NCI-H524 treated with DMSO at 0.1 percent for 48 hours (cell line): Measurements from ENCODE around the gene LCN6.
"Not testable (repeated sequence)": the region's sequence is repeated elsewhere in the genome, so short reads cannot be mapped to it uniquely, and the experiment has no call there.

Experiments
- DNase-seq: peaks from one replicate; lab custom pipeline; 2025; lab: John Stamatoyannopoulos, UW

LCN6 gene

DNA sequence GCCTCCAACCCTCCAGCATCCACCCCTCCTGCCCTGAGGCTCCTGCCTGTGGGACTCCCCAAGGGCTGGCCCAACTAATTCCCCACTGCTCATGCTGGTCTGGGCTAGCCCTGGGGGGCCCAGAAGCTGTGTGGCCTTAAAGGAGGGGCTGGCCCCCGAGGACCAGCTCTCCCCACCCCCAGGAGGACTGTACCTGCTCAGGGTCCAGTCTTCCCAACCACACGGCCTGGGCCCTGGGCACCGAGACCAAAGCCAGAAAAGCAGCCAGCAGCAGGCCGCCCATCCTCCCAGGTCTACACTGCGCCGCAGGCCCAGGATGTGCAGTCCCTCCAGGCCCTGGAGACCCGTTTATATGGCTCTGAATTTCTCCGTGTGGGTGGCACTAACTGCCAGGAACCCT, at the start of gene LCN6:
Gene LCN6, minus strand, starts transcription at position 325 of the 400 bp plus-strand sequence. Its CDS starts 42 bp downstream, at position 283.
- DNase-seq = no peak

GRCh38 chr9:136796775-136797347, 48.5 kb upstream of the LCN6 start:
- DNase-seq = not testable (repeated sequence)

DNA sequence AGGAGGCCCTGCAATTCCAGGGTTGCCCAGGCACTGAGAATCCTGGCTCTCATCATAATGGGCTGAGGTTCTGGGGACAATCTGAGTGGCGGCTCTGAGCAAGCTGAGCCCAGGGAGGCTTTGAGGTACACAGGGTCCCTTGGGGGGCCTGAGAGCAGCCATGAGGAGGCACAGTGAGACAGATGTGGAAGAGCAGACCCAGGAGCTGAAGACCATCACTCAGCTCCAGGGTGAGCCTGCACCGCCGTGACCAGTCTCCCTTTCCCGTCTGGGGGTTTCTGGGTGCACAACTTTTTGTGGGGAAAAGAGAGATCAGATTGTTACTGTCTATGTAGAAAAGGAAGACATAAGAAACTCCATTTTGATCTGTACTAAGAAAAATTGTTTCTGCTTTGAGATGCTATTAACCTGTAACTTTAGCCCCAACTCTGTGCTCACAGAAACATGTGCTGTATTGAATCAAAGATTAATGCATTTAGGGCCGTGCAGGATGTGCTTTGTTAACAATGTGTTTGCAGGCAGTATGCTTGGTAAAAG, 48.0 kb upstream of the LCN6 start, which contains the start of gene CCDC183:
Gene CCDC183, plus strand, starts transcription at position 101 of the 537 bp plus-strand sequence. Its CDS starts 60 bp downstream, at position 161.
- DNase-seq = no peak

- no peak for DNase-seq
Measured at GRCh38 chr9:136795000-136795348, 46.6 kb upstream of the LCN6 start.

GRCh38 chr9:136794281-136794999, 46.1 kb upstream of the LCN6 start:
- DNase-seq = no peak

DNA sequence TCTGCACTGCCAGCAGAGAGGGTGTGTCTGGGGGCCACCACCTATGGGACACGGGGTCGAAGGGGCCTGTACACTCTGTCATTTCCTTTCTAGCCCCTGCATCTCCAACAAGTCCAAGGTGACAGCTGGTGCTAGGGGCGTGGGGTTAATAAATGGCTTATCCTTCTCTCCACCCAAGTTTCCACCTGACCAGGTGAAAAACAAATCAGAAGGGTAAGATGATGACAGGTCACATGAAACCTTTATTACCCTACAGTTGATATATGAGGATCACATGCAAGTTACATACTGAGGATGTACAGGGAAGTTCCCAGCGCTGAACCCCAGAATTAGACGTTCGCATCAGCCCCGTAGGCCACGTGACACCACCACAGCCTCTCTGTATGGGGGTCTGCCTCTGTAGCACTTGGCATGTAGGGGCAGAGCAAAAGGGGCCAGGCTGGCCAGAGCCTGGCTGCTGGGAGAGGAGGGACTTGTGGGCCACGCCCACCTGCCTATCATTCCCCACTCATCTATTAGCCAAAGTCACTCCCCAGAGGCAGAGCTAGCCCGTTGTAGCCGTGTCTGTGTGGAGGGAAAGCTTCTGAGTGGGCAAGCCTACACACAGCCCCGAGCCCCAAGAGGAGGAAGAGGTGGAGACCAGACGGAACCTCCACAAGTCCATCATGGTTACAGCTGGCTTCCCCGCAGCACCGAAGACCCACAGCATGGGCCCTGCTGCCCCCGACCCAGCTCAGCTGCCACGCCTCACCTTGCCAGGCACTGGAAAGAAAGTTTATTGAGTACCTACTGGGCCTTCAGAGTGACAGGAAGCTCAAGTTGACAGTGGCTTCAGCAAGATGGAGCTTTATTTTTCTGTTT, 45.0 kb upstream of the LCN6 start:
- no peak for DNase-seq

DNA sequence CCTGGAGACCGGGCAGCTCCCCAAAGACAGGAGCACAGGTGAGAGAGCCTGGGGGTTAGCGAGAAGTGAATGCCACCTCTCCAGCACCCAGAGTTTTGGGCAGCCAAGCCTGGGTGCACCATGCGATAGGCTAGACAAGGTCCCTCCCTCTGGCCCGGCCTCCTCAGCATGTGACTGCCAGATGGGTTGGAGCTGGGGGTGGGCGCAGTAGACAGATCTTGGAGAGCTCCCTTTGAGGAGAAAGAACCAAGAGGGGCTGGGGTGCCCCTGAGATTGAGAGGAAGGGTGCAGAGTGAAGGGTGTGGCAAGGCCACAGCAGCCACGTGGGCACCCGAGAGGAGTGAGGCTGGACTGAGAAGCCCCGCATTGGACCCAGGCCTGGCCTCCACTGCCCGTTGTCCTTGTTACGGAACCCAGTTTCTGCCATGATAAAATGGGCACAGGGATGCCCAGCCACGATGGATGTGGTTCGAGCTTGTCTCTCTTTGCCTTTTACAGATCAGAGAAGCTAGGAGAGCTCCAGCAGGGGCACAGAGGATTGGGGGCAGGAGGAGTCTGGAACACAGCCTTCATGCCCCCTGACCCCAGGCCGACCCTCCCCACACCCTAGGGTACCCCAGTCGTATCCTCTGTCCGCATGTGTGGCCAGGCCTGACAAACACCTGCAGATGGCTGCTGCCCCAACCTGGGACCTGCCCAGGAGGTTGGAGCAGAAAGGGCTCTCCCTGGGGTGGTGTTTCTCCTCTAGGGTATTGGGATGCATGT, 44.2 kb upstream of the LCN6 start:
- no peak for DNase-seq

DNA sequence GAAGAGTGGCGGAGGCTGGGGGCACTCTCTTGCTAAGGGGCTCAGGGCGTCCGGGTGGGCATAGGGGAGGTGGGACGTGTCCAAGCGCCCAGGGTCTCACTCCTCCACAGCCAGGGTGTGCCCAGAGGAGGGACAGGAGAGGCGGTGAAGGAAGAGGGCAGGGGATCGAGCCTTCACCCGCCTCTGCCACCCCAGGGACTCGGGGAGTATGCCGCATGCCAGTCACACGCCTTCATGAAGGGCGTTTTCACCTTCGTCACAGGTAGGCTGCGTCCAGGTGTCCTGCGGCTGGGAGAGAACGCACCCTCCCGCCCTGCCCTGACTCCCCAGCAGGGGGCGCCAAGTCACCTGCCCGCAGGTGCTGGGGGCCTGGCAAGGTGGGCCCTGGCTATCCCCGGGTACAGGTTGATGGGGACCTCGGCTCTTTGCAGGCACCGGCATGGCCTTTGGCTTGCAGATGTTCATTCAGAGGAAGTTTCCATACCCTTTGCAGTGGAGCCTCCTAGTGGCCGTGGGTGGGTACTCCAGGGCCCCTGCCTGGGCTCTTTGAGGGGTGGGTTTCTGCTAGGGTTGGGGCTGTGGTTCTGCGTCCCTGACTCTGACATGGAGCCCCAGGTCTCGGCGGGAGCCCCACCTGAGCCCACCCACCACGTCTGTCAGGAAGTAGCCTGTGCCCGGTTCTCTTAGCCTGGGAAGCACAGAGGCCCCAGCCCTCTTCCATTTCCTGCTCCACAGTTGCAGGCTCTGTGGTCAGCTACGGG, 43.4 kb upstream of the LCN6 start:
- no peak for DNase-seq

GRCh38 chr9:136790640-136791515, 42.6 kb upstream of the LCN6 start, which contains the start of gene TMEM141:
TSS of gene TMEM141 (plus strand) at chr9:136791344. CDS start at chr9:136791371, 27 bp downstream.
- DNase-seq = peak; percentile 97

- DNase-seq = peak; percentile 46
Measured at GRCh38 chr9:136789523-136789937, 41.2 kb upstream of the LCN6 start.

- DNase-seq = not testable (repeated sequence)
Measured at GRCh38 chr9:136788644-136789522, 40.6 kb upstream of the LCN6 start.

- DNase-seq = peak; percentile 35
Measured at GRCh38 chr9:136787690-136788400, 39.5 kb upstream of the LCN6 start.

- DNase-seq = not testable (repeated sequence)
Measured at GRCh38 chr9:136786983-136787382, 38.7 kb upstream of the LCN6 start.

DNA sequence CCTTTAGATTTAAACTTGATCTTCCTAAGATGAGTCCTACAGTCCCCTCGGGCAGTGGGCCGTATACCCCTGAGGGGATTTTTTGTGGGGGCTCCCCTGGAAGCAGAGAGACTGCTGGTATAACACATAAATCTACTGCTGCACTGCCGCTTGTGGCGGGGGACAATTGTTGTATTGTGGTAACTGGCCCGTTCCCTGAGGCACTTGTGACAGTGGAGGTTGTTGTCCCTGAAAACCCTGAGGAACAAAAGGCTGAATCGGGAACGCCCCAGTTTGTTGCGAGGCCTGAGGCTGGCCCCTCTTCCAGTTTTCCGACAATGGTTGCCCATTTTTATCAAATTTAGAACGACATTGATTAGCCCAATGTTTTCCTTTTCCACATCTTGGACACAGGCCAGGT, 38.1 kb upstream of the LCN6 start:
- no peak for DNase-seq

DNA sequence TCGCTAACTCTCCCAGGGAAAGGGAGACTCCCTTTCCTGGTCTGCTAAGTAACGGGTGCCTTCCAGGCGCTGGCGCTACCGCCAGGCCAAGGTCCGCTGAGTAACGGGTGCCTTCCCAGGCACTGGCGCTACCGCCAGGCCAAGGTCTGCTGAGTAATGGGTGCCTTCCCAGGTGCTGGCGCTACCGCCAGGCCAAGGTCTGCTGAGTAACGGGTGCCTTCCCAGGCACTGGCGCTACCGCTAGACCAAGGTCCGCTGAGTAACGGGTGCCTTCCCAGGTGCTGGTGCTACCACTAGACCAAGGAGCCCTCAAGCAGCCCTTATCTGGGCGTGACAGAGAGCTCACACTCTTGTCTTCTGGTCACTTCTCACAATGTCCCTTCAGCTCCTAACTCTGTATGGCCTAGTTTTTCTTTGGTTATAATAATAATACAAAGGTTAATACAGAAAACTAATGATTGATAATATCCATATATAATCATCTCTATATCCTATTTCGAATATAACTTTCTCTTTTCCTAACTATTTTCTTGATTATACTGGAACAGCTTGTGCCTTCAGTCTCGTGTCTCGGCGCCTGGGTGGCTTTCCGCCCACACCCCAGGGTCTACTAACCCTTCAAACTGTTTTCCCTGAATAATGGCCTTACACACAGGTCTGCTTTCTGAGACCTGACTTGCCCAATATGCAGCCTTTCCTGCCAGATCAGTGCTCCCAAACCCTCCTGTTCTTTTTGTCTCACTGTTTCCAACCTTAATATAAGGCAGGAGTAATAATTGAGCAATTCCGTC, 37.4 kb upstream of the LCN6 start:
- DNase-seq = not testable (repeated sequence)

- DNase-seq = no peak
Measured at GRCh38 chr9:136784997-136785361, 36.7 kb upstream of the LCN6 start.

DNA sequence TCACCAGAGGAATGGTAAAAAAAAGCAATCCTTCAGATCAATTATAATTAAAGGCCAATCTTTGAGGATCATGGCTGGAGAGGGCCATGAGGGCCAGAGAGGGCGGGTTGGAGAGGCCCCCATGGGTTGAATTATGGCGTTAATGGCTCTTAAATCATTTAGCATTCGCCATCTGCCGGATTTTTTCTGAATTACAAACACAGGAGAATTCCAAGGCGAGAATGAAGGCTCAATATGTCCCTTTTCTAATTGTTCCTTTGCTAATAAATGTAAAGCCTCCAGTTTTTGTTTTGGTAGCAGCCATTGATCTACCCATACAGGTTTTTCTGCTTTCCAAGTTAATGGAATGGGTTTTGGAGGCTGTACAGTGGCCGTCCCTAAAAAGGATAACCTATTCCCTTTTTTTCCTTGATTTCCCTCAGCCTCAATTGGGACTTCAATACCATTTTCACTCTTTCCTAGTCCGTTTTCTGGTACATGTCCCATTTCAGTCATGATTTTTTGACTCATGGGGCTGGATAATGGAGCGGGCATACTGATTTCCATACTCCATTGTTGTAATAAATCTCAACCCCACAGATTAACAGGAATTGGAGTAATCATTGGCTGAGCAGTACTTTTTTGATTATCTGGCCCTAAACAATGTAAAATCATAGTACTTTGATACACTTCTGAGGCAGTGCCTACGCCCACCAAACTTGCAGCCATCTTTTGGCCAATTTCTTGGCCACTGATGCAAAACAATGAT, 36.1 kb upstream of the LCN6 start:
- no peak for DNase-seq
